Tibial nerve (tissue), 4 donors: ENCODE results near the gene RILPL2. TPM values are rescaled to one million over a fixed set of nuclear protein-coding genes. Genes with fewer than 3 reads are reported as not detected.

Source experiments
- DNase-seq, 2 donors: peaks; one replicate each; pipeline ENCODE4 v3.0.0-alpha.2; 2019; ENCODE audit warnings: low spot score in 2 of 2
- H3K27ac ChIP-seq, 4 donors: fragments of 200-600 bp; sonication (generic) in 3 of 4; one replicate each; pipeline ENCODE4 v1.5.1; 2017 to 2019; ENCODE audit warnings: mild to moderate bottlenecking in 1 of 4
- H3K27me3 ChIP-seq, 2 donors: fragments of 200-600 bp; sonication (generic) in 1 of 2; one replicate each; pipeline versions ENCODE4 v1.5.1 to v1.6.0; 2017 to 2019
- H3K36me3 ChIP-seq, 3 donors: fragments of 200-600 bp; sonication (generic); one replicate each; pipeline ENCODE4 v1.5.1; 2018 to 2019
- H3K4me1 ChIP-seq, 4 donors: fragments of 200-600 bp; sonication (generic) in 3 of 4; one replicate each; pipeline ENCODE4 v1.5.1; 2017 to 2019
- H3K4me3 ChIP-seq, 4 donors: fragments of 200-600 bp; sonication (generic) in 3 of 4; one replicate each; pipeline ENCODE4 v1.5.1; 2017 to 2019; ENCODE audit warnings: mild to moderate bottlenecking in 1 of 4, moderate library complexity in 1 of 4
- H3K9me3 ChIP-seq, 4 donors: fragments of 200-600 bp; sonication (generic) in 3 of 4; one replicate each; pipeline ENCODE4 v1.5.1; 2017 to 2019
- CTCF ChIP-seq, 5 experiments: fragments of 200-600 bp in 3 of 5; fragments of 450-650 bp in 2 of 5; sonication (generic) in 3 of 5; IDR thresholded peaks; one replicate each; pipeline ENCODE4 v1.5.1; 2016 to 2019; ENCODE audit warnings: antibody characterized with exemption in 5 of 5, mild to moderate bottlenecking in 3 of 5, moderate library complexity in 2 of 5
- EP300 ChIP-seq, 2 donors: sonication (generic); formaldehyde crosslinking; IDR thresholded peaks; one replicate each; pipeline ENCODE4 v1.6.1; 2017; ENCODE audit warnings: antibody characterized with exemption in 2 of 2, mild to moderate bottlenecking in 1 of 2
- POLR2A ChIP-seq, 2 donors: fragments of 450-650 bp; IDR thresholded peaks; one replicate each; pipeline ENCODE4 v1.6.1; 2017; ENCODE audit warnings: antibody characterized with exemption in 2 of 2, mild to moderate bottlenecking in 2 of 2, moderate library complexity in 2 of 2
- whole genome bisulfite sequencing, 2 donors: methylation state at CpG; one replicate each; pipeline ENCODE4 v1.1.5; 2018; 5-methylcytosine and 5-hydroxymethylcytosine counted together
- total RNA-seq, 4 donors: library from RNA; depleted of rRNA; stranded (reverse); fragments of >200 nt; gene quantifications; one replicate each; pipeline ENCODE4 v1.1.0, GENCODE V29; 2016

The RILPL2 gene
- total RNA-seq, 4 donors from 2014 or later = 5.2 to 6.9 (median 6.1) TPM

DNA sequence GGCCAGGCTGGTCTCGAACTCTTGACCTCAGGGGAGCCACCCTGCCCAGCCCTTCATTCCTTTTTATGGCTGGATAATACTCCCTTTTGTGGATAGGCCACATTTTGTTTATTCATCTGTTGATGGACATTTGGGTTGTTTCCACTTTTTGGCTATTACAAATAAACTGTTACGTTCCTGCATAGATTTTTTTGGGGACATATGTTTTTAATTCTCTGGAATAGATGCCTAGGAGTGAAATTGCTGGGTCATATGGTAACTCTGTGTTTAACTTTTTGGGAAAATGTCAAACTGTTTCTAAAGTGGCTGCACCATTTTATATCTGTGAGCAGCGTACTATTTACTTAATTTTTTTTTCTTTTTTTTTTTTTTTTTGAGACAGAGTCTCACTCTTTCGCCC, 42.7 kb downstream of the RILPL2 start:
- TF ChIP-seq EP300 (IDR thresholded peaks at IDR 0.05) (no peak), POLR2A (IDR thresholded peaks at IDR 0.05) (no peak), CTCF (IDR thresholded peaks at IDR 0.05) (no peak)
- H3K9me3 ChIP-seq = no peaks in the 10 kb centered on the region
- no peak for DNase-seq
- 69 to 78% methylated on average over 4 of the region's 4 CpGs for WGBS, 2 donors
- H3K27ac ChIP-seq = no peak overlapping the region
- H3K4me1 ChIP-seq = peaks cover 0 to 54% (median 19%) of the 10 kb centered on the region in 4 donors
- peaks cover 0 to 80% (median 25%) of the 10 kb centered on the region in 3 donors for H3K36me3 ChIP-seq
- no peak overlapping the region for H3K4me3 ChIP-seq
- no peaks in the 10 kb centered on the region for H3K27me3 ChIP-seq

DNA sequence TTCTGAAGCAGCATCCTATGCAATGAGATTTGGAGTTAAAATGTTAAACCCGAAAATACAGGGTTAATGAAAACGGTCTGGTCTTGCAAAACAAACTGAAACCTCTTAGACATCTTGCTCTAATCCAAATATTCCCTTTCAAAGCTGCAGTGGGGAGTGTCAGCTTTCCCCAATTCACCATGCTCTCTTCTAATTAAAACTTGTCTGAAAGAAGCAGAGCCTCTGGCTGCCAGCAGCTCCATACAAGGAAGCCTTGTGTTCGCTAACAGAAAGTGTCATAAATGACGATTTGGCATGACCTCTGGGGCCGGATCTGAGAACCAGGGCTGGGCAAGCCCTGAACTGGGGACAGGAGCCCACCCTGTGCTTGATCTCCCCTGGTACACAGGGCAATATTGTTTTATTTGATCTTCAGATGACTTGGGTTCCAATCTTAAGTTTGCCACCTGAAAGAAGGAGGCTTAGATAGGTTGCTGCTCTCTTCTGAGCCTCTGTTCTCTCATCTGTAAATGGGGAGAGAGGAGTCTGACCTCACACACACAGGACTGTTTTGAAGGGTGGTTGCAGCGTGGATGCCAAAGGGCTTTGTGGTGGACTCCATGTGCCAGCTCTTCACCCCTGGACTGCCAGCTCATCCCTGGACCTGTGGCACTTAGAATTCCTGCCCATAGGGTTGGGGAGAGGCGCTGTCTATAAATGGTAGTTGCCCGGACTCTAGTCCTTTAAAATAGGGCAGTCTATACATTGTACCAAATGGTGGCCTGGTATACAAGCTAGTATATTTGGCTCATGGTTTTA, 44.7 kb downstream of the RILPL2 start:
- Histone ChIP-seq H3K27ac (peak overlapping the region in 1 of 4 donors; percentile 33), H3K27me3 (no peaks in the 10 kb centered on the region), H3K36me3 (peaks cover 0 to 61% (median 20%) of the 10 kb centered on the region in 3 donors), H3K4me3 (no peak overlapping the region), H3K4me1 (peaks cover 0 to 45% (median 18%) of the 10 kb centered on the region in 4 donors), H3K9me3 (no peaks in the 10 kb centered on the region)
- WGBS, 2 donors = 53 to 63% methylated on average over 8 of the region's 8 CpGs
- no peak for TF ChIP-seq POLR2A (IDR thresholded peaks at IDR 0.05)
- TF ChIP-seq CTCF (IDR thresholded peaks at IDR 0.05) = no peak
- TF ChIP-seq EP300 (IDR thresholded peaks at IDR 0.05) = no peak
- DNase-seq = no peak

DNA sequence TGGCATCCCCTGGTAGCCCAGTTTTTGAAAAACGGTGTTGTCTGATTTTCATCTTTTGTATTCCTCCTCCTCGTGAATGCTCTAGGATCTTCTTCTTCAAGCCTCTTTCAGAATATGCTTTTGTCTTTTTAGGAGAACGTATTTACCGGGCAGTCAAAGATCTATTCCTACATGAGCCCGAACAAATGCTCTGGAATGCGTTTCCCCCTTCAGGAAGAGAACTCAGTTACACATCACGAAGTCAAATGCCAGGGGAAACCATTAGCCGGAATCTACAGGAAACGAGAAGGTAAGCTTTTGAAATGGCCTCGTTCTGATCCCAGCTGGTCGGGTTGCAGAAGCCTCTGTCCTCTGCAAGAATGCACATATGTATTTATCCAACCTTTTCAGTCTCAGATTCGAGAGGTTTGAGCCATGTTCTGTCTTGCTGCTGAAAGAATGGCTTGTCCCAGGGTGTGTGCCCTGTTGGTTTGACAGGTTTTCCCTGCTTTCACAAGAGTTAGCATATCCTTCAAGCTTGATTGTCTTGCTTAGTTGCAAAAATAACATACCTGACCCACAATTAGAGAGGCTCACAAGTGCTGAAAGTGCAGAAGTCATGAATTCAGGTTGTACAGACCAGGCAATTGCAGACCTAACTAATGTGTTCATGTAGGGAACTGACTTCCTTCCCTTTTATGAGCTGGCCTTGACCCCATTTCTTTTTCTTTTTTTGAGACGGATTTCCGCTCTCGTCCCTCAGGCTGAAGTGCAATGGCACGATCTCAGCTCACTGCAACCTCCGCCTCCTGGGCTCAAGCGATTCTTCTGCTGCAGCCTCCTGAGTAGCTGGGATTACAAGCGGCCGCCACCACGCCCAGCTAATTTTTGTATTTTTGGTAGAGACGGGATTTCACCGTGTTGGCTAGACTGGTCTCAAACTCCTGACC, 45.7 kb downstream of the RILPL2 start:
- Histone ChIP-seq H3K4me1 (peaks cover 0 to 45% (median 18%) of the 10 kb centered on the region in 4 donors), H3K27me3 (no peaks in the 10 kb centered on the region), H3K27ac (peak overlapping the region in 3 of 4 donors; percentile 26 to 86 (median 77)), H3K4me3 (peak overlapping the region in 2 of 4 donors; percentile 76), H3K36me3 (peaks cover 0 to 52% (median 11%) of the 10 kb centered on the region in 3 donors), H3K9me3 (no peaks in the 10 kb centered on the region)
- TF ChIP-seq POLR2A (IDR thresholded peaks at IDR 0.05) (no peak), EP300 (IDR thresholded peaks at IDR 0.05) (peak in 1 of 2 donors; percentile 13), CTCF (IDR thresholded peaks at IDR 0.05) (no peak)
- no peak for DNase-seq
- 55% methylated on average over 23 of the region's 23 CpGs for whole genome bisulfite sequencing, 2 donors

DNA sequence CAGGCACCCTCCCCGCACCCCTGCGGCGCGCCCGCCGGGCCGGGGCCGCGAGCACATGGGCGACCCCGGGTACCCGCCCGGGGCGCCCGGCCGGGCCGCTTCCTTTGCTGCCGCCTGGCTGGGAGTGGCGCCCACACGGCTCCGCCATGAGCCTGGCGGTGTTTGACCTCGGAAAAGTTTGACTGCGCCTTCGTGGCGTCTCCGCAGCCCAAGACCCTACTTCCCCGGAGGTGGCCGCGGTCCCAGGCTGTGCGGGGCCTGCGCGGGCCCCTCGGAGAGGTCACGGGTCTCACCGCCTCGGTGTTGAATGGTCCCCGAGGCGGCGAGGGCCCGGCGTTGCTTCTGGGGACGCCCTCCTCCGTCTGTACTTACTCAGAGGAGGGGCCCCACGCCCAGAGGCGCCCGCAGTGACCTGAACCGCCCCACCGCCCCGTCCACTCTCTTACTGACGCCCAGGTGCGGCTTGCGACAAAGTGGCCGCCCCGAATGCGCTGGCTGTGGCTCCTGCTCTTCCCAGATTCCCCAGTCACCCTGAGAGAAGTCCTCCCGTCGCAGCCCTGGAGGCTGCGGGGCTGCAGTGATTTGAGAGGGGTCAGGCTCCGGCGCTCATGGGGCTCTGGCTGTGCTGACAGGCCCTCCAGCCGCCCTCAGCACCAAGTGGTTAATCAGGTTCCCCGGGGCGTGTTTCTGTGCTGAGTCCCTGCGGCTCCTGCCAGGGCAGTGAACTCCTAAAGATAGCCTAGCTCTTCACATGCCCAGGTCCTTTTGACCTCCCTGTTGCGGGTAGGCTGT, 46.7 kb downstream of the RILPL2 start:
- Histone ChIP-seq H3K27me3 (no peaks in the 10 kb centered on the region), H3K9me3 (no peaks in the 10 kb centered on the region), H3K4me1 (peaks cover 0 to 50% (median 20%) of the 10 kb centered on the region in 4 donors), H3K36me3 (peaks cover 0 to 42% (median 6%) of the 10 kb centered on the region in 3 donors), H3K27ac (peak overlapping the region; percentile 53 to 86 (median 76)), H3K4me3 (peak overlapping the region; percentile 46 to 76 (median 66))
- WGBS, 2 donors = 2 to 37% methylated on average over 3 to 38 of the region's 66 CpGs
- DNase-seq = no peak
- TF ChIP-seq CTCF (IDR thresholded peaks at IDR 0.05) = no peak
- TF ChIP-seq POLR2A (IDR thresholded peaks at IDR 0.05) = no peak
- TF ChIP-seq EP300 (IDR thresholded peaks at IDR 0.05) = no peak
